Esophagus muscularis mucosa (tissue), 3 donors: ENCODE data around the gene PSMD12.

Source experiments
- POLR2A ChIP-seq: fragments of 450-650 bp; IDR thresholded peaks from one replicate; pipeline ENCODE4 v1.6.1; 2017; ENCODE audit warnings: antibody characterized with exemption, moderate library complexity, mild to moderate bottlenecking, low read depth
- POLR2AphosphoS5 ChIP-seq, 2 donors: sonication (generic); formaldehyde crosslinking; IDR thresholded peaks; one replicate each; pipeline ENCODE4 v1.6.1; 2017; ENCODE audit warnings: antibody characterized with exemption in 2 of 2
- TF ChIP-seq, protein P1 (sequence below), 3 experiments: fragments of 200-600 bp in 2 of 3; fragments of 450-650 bp in 1 of 3; sonication (generic) in 2 of 3; IDR thresholded peaks; one replicate each; pipeline ENCODE4 v1.5.1; 2017 to 2019; ENCODE audit warnings: antibody characterized with exemption in 3 of 3, mild to moderate bottlenecking in 2 of 3, moderate library complexity in 1 of 3

DNA sequence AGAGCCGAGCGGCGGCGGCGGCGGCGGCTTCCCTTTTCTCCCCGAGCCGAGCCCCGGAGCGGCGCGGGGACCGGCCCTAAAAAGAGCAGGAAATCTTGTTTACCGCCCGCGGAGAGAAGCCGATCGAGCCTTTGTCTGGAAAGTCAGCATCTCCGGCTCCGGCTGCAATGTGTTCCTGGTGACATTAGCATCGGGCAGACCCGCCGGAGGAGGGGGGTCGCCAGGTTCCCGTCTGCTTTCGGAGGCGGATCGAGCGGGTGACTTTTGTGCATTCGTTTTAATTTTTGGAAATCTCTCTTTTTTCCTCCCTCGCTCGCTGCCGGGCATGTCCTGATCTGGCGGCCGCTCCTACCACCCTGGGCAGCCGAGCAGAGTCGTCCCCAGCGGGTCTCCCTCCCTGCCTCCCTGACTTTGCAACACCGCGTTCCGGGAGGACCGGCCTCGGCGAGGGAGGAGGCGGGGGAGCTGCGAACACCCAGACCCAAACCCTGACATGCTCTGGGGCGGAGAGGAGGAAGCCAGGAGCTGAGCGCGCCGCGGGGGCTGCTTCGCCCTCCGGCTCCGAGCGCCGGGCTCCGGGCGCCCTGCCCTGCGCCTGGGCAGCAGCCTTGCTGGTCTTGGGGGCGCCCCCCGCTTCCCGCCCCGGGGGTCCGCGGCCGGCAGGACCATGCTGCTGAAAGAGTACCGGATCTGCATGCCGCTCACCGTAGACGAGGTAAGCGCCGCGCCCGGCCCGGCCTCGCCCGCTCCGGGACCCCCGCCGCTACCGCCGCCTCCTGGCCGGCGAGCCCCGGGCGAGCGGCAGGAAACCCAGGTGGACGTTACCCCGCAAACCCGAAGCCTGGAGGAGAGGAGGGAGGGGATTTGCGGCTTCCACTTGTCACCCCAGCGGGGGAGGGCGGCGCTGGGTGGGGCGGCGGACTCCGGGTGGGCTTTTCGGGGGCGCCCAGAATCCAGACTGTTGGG is 11.4 kb upstream of the PSMD12 start:
- TF ChIP-seq, protein P1, sequence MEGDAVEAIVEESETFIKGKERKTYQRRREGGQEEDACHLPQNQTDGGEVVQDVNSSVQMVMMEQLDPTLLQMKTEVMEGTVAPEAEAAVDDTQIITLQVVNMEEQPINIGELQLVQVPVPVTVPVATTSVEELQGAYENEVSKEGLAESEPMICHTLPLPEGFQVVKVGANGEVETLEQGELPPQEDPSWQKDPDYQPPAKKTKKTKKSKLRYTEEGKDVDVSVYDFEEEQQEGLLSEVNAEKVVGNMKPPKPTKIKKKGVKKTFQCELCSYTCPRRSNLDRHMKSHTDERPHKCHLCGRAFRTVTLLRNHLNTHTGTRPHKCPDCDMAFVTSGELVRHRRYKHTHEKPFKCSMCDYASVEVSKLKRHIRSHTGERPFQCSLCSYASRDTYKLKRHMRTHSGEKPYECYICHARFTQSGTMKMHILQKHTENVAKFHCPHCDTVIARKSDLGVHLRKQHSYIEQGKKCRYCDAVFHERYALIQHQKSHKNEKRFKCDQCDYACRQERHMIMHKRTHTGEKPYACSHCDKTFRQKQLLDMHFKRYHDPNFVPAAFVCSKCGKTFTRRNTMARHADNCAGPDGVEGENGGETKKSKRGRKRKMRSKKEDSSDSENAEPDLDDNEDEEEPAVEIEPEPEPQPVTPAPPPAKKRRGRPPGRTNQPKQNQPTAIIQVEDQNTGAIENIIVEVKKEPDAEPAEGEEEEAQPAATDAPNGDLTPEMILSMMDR (IDR thresholded peaks at IDR 0.05), result peak in 1 of 3 experiments; percentile 46
- TF ChIP-seq POLR2AphosphoS5 (IDR thresholded peaks at IDR 0.05), result no peak
- TF ChIP-seq POLR2A, result no peak
